B cell (primary cell): ENCODE data around the gene COL4A1. TPM values are rescaled to one million over a fixed set of nuclear protein-coding genes. Genes with fewer than 3 reads are reported as not detected.

Experiments
- ATAC-seq: fragments of 200-7000 bp; cut with Tn5 transposase; one replicate; pipeline ENCODE4 v1.10.0; 2021; ENCODE audit warnings: low read depth, mild to moderate bottlenecking, moderate number of reproducible peaks, moderate library complexity
- CTCF ChIA-PET: fragments of 350-600 bp; sonication (Branson Sonifier 250); formaldehyde crosslinking; loops from one replicate; lab custom pipeline; 2021; ENCODE audit warnings: antibody characterized with exemption, inconsistent platforms; lab: Charles Lee
- POLR2A ChIA-PET: fragments of 350-600 bp; sonication (Branson Sonifier 250); formaldehyde crosslinking; loops from one replicate; lab custom pipeline; 2021; ENCODE audit warnings: antibody characterized with exemption; lab: Charles Lee
- DNase-seq: peaks from one replicate; pipeline ENCODE4 v3.0.0; 2013
- H2AFZ ChIP-seq: 2 replicates; pipeline ENCODE4 v1.6.1; 2012; ENCODE audit warnings: mild to moderate bottlenecking, low read depth, low read length; ENCODE audit not compliant: insufficient read depth, poor library complexity, severe bottlenecking
- H3K27ac ChIP-seq, 2 donors: 1 replicate in 1 of 2; 2 replicates in 1 of 2; pipeline ENCODE4 v1.5.1; 2012 to 2013; ENCODE audit warnings: low read length in 2 of 2, mild to moderate bottlenecking in 2 of 2, moderate library complexity in 1 of 2
- H3K27me3 ChIP-seq, 4 experiments: fragments of 200-600 bp in 1 of 4; sonication (generic) in 1 of 4; replicated peaks in 1 of 4; 1 replicate in 2 of 4; 2 replicates in 2 of 4; pipeline versions ENCODE4 v1.6.1 to v1.7.0; 2013 to 2016; ENCODE audit warnings: low read length in 3 of 4, mild to moderate bottlenecking in 2 of 4, mixed read lengths in 1 of 4, moderate library complexity in 1 of 4; ENCODE audit not compliant: insufficient read depth in 4 of 4, control insufficient read depth in 3 of 4; ENCODE audit errors: control extremely low read depth in 1 of 4
- H3K36me3 ChIP-seq, 2 experiments: replicated peaks in 1 of 2; 1 replicate in 1 of 2; 2 replicates in 1 of 2; pipeline versions ENCODE4 v1.6.1 to v1.7.1; 2013; ENCODE audit warnings: low read length in 1 of 2; ENCODE audit not compliant: insufficient read depth in 2 of 2, control insufficient read depth in 1 of 2; ENCODE audit errors: control extremely low read depth in 1 of 2, extremely low read depth in 1 of 2
- H3K4me1 ChIP-seq, 2 donors: fragments of 200-600 bp in 1 of 2; sonication (generic) in 1 of 2; 1 replicate in 1 of 2; 2 replicates in 1 of 2; pipeline versions ENCODE4 v1.5.1 to v1.6.1; 2013 to 2017; ENCODE audit warnings: low read length in 2 of 2; ENCODE audit not compliant: control insufficient read depth in 2 of 2, insufficient read depth in 2 of 2
- H3K4me2 ChIP-seq: replicated peaks from 2 replicates; pipeline ENCODE3; 2012; ENCODE audit warnings: mild to moderate bottlenecking, low read depth, low read length; ENCODE audit not compliant: poor library complexity, severe bottlenecking
- H3K4me3 ChIP-seq, 5 experiments: fragments of 200-600 bp in 1 of 5; sonication (generic) in 1 of 5; 1 replicate in 3 of 5; 2 replicates in 2 of 5; pipeline versions ENCODE4 v1.5.1 to v1.7.0; 2011 to 2016; ENCODE audit warnings: low read length in 4 of 5, mild to moderate bottlenecking in 4 of 5, low read depth in 2 of 5, control low read depth in 1 of 5, moderate library complexity in 1 of 5; ENCODE audit not compliant: insufficient read depth in 1 of 5; ENCODE audit errors: control extremely low read depth in 1 of 5, extremely low read depth in 1 of 5
- H3K79me2 ChIP-seq: fragments of 200-600 bp; sonication (generic); one replicate; pipeline ENCODE4 v1.6.0; 2016; ENCODE audit warnings: low read length; ENCODE audit not compliant: control insufficient read depth, insufficient read depth
- H3K9ac ChIP-seq: fragments of 200-600 bp; sonication (generic); 2 replicates; pipeline ENCODE4 v1.6.1; 2017; ENCODE audit warnings: mild to moderate bottlenecking, low read length, moderate library complexity
- H3K9me3 ChIP-seq, 3 donors: one replicate each; pipeline versions ENCODE4 v1.6.1 to v1.7.1; 2013; ENCODE audit warnings: low read length in 2 of 3; ENCODE audit not compliant: control insufficient read depth in 2 of 3, insufficient read depth in 1 of 3; ENCODE audit errors: control extremely low read depth in 1 of 3
- H4K20me1 ChIP-seq: 2 replicates; pipeline ENCODE4 v1.6.0; 2012; ENCODE audit warnings: mild to moderate bottlenecking, low read length; ENCODE audit not compliant: insufficient read depth, control insufficient read depth, poor library complexity, severe bottlenecking
- H3K27ac Mint-ChIP-seq: one replicate; pipeline ENCODE4 v1.8.0; 2021; ENCODE audit warnings: mixed read lengths
- H3K27me3 Mint-ChIP-seq: one replicate; pipeline ENCODE4 v1.8.0; 2021; ENCODE audit warnings: mixed read lengths
- H3K4me1 Mint-ChIP-seq: one replicate; pipeline ENCODE4 v1.8.0; 2021; ENCODE audit warnings: mixed read lengths
- H3K4me3 Mint-ChIP-seq: one replicate; pipeline ENCODE4 v1.8.0; 2021; ENCODE audit warnings: mixed read lengths
- H3K9me3 Mint-ChIP-seq: one replicate; pipeline ENCODE4 v1.8.0; 2022; ENCODE audit warnings: mixed read lengths; ENCODE audit not compliant: insufficient read depth
- CTCF ChIP-seq: fragments of 200-600 bp; IDR thresholded peaks from one replicate; pipeline ENCODE4 v1.8.0; 2022; ENCODE audit warnings: antibody characterized with exemption, mild to moderate bottlenecking
- EZH2 ChIP-seq: IDR thresholded peaks from 2 replicates; pipeline ENCODE4 v1.6.1; 2012; ENCODE audit warnings: borderline replicate concordance, low read depth, mild to moderate bottlenecking, moderate library complexity, low read length; ENCODE audit not compliant: insufficient read depth, poor library complexity, severe bottlenecking
- WGBS: methylation state at CpG from one replicate; pipeline ENCODE4 v1.1.5; 2013; ENCODE audit warnings: missing lambda C conversion rate; ENCODE audit not compliant: insufficient coverage; 5-methylcytosine and 5-hydroxymethylcytosine counted together
- intact Hi-C: fragments of 100-400 bp; cut with micrococcal nuclease; formaldehyde crosslinking; loops from one replicate; pipeline ENCODE4 v1.10.0; 2022
- polyA plus RNA-seq: library from polyadenylated mRNA; depleted of rRNA; stranded (reverse); fragments of >200 nt; gene quantifications from 2 replicates; pipeline ENCODE4 v1.2.3, GENCODE V29; 2012
- total RNA-seq, 2 donors: library from RNA; stranded (reverse); fragments of 120-200 nt in 1 of 2; gene quantifications; 1 replicate in 1 of 2; 2 replicates in 1 of 2; pipeline versions ENCODE4 v1.2.3 to v1.2.4, GENCODE V29; 2013 to 2022

COL4A1 gene
- total and polyA plus RNA-seq, 2 donors (not counting 1 experiment from before 2014, with no cell fraction given), result not detected

DNA sequence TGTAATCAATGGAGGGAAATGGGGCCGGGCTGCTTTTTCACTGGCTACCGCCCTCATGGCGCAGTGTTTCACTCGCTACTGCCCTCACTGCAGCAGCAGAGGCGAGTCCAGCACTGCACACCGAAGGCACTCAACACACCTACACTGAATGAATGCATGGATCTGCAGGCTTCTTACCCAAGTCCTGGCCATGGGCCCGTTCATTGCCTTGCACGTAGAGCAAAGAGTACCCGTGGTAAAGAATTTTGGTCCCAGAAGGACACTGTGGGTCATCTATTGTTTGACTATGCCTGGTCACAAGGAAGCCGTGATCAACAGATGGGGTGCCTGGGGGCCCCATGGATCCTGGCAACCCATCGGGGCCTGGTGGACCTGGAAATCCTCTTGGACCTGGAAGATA lies 144.9 kb downstream of the COL4A1 start:
- Histone ChIP-seq H3K36me3 (no peaks in the 10 kb centered on the region), H3K79me2 (no peaks in the 10 kb centered on the region), H2AFZ (no peak overlapping the region), H3K9me3 (no peaks in the 10 kb centered on the region), H3K27ac (no peak overlapping the region), H3K4me1 (no peaks in the 10 kb centered on the region), H3K4me2 (no peak overlapping the region), H3K9ac (no peak overlapping the region), H3K4me3 (no peak overlapping the region), H4K20me1 (no peaks in the 10 kb centered on the region), H3K27me3 (peaks cover 0 to 2% (median 0%) of the 10 kb centered on the region in 4 experiments)
- Mint-ChIP-seq H3K4me3 (no peak overlapping the region), H3K4me1 (no peaks in the 10 kb centered on the region), H3K27me3 (peaks cover 7% of the 10 kb centered on the region), H3K27ac (no peak overlapping the region), H3K9me3 (no peaks in the 10 kb centered on the region)
- intact Hi-C loops, result no loop called here
- DNase-seq (no peak), ATAC-seq (no peak)
- ChIA-PET POLR2A (no interaction called here), CTCF (no interaction called here)
- no peak for TF ChIP-seq EZH2
- no peak for TF ChIP-seq CTCF
- WGBS, result 96% methylated on average over 10 of the region's 11 CpGs

DNA sequence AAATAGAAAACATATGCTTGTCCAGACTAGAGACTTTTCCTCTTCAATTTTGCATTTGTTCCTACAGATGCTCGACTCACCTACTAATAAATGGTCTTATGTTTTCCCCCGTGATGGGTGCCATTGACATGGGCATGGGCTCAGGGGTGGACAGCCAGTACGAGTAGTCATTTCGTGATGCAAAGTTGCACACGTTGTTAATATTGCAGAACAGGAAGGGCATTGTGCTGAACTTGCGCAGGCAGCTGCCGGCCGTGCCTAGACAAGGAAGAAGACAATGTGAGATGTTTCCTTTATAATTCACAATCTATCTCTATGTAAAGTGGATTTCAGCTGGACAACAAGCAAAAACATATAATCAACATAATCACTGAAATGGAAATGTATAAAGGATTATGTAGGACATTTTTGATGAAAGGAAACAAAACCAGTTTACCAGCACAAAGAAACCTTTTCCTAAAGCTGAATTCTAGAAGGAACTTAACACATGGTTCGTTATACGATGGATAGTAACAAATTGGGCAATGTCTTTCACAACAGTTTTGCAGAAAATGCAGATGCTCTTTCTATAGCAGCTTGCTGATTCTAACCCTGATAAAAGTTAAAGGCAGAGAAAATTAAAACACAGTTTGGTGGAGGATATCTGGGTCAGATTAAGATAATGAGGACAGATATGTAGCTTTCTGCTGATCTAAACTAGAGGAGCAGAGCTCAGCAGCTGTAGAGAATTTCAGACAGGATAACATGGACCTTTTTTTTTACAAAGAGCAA lies 145.7 kb downstream of the COL4A1 start:
- H3K4me1 ChIP-seq, result no peaks in the 10 kb centered on the region
- Mint-ChIP-seq H3K4me1 (no peaks in the 10 kb centered on the region), H3K27ac (no peak overlapping the region), H3K4me3 (no peak overlapping the region), H3K9me3 (no peaks in the 10 kb centered on the region), H3K27me3 (peaks cover 7% of the 10 kb centered on the region)
- no peak overlapping the region for H2AFZ ChIP-seq
- no peaks in the 10 kb centered on the region for H3K36me3 ChIP-seq
- POLR2A ChIA-PET, result no interaction called here
- DNase-seq (no peak), ATAC-seq (no peak)
- intact Hi-C loops, result no loop called here
- WGBS, result 80% methylated on average over 7 of the region's 10 CpGs
- no peak for TF ChIP-seq EZH2
- no peak for TF ChIP-seq CTCF
- H3K27ac ChIP-seq, result no peak overlapping the region
- no peaks in the 10 kb centered on the region for H4K20me1 ChIP-seq
- no peaks in the 10 kb centered on the region for H3K79me2 ChIP-seq
- H3K27me3 ChIP-seq, result peaks cover 0 to 2% (median 0%) of the 10 kb centered on the region in 4 experiments
- H3K4me2 ChIP-seq, result no peak overlapping the region
- H3K9ac ChIP-seq, result no peak overlapping the region
- no peak overlapping the region for H3K4me3 ChIP-seq
- no peaks in the 10 kb centered on the region for H3K9me3 ChIP-seq
- CTCF ChIA-PET, result no interaction called here
